Rectal smooth muscle tissue (tissue), 1 donor: ENCODE measurements around the gene XPR1.
"Not testable (repeated sequence)": the region's sequence is repeated elsewhere in the genome, so short reads cannot be mapped to it uniquely, and the experiment has no call there.

Experiments used
- H3K27ac ChIP-seq: one replicate; pipeline ENCODE4 v1.7.0; 2013; ENCODE audit warnings: low read depth, low read length, inconsistent platforms
- H3K27me3 ChIP-seq: one replicate; pipeline ENCODE4 v1.7.0; 2013; ENCODE audit warnings: low read length; ENCODE audit not compliant: control insufficient read depth, insufficient read depth
- H3K36me3 ChIP-seq: one replicate; pipeline ENCODE4 v1.7.0; 2013; ENCODE audit warnings: low read length; ENCODE audit not compliant: control insufficient read depth, insufficient read depth
- H3K4me1 ChIP-seq: one replicate; pipeline ENCODE4 v1.7.0; 2013; ENCODE audit warnings: low read length; ENCODE audit not compliant: control insufficient read depth, insufficient read depth
- H3K4me3 ChIP-seq: one replicate; pipeline ENCODE4 v1.7.0; 2013; ENCODE audit warnings: low read length
- H3K9ac ChIP-seq: one replicate; pipeline ENCODE4 v1.7.0; 2013; ENCODE audit warnings: low read length

XPR1 gene

DNA sequence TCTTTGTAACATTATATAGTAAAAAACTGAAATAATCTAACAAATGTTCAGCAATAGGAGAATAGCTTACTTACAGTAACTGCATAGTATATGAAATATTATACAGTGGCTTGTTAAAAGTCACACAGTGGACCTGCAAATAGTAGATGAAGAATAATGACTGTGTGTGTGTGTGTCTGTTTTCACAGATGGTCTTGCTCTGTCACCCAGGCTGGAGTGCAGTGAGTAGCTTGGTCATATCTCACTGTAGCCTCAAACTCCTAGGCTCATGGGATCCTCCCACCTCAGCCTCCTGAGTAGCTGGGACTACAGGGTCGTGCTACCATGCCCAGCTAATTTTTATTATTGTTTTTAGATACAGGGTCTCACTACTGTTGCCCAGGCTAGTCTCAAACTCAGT, 213.5 kb downstream of the XPR1 start:
- H3K4me3 ChIP-seq: no peak overlapping the region
- no peaks in the 10 kb centered on the region for H3K36me3 ChIP-seq
- H3K9ac ChIP-seq: no peak overlapping the region
- H3K4me1 ChIP-seq: no peaks in the 10 kb centered on the region
- H3K27ac ChIP-seq: no peak overlapping the region
- no peaks in the 10 kb centered on the region for H3K27me3 ChIP-seq

DNA sequence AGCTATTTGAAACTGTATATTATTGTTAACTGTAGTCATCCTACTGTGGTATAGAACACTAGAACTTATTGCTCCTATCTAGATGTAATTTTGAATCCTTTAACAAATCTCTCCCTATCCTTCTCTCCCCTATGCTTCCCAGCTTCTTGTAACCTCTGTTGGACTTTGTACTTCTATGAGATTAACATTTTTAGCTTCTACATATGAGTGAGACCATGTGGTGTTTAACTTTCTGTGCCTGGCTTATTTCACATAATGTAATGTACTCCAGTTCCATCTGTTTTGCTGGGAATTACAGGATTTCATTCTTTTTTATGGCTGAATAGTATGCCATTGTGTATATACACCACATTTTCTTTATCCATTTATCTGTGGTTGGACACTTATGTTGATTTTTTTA, 216.4 kb downstream of the XPR1 start:
- Histone ChIP-seq H3K9ac (no peak overlapping the region), H3K27ac (no peak overlapping the region)

DNA sequence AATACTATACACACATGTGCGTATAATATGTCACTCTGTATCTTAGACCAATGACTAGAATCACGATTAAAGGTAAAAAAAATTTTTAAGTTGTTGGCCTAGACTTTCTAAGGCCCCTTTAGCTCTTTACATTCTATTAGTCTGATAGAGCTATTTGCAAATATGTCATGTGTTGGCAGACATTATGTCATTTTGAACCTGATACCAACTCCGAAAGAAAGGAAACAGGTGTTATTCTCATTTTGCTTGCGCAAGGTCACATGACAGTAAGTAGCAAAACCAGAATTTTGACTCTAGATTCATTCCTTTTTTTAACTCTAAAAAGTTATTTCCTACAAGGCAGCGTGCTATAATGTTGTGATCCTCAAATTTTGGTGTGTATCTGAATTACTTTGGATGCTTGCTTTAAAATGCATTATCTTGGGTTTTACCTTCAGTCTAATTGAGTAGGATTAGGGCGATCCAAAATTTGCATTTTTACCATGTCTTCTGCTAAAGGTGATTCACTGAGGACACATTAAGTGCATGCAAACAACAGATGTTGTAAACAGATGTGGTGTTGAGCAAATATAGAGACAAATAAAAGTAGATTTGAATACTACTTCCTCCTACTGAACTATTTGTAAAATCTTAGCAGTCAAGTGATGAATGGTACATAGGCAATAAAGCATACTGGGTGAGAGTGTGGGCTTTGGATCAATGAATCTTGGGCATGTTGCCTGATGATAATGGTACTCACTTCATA, 217.4 kb downstream of the XPR1 start:
- no peak overlapping the region for H3K4me3 ChIP-seq
- H3K36me3 ChIP-seq: peaks cover 2% of the 10 kb centered on the region
- peaks cover 2% of the 10 kb centered on the region for H3K4me1 ChIP-seq
- no peak overlapping the region for H3K27ac ChIP-seq
- H3K27me3 ChIP-seq: no peaks in the 10 kb centered on the region
- no peak overlapping the region for H3K9ac ChIP-seq

More for the DNA sequence above, 216.4 kb downstream of the XPR1 start:
- Histone ChIP-seq H3K27me3 (no peaks in the 10 kb centered on the region), H3K36me3 (peaks cover 2% of the 10 kb centered on the region), H3K4me3 (no peak overlapping the region), H3K4me1 (no peaks in the 10 kb centered on the region)

DNA sequence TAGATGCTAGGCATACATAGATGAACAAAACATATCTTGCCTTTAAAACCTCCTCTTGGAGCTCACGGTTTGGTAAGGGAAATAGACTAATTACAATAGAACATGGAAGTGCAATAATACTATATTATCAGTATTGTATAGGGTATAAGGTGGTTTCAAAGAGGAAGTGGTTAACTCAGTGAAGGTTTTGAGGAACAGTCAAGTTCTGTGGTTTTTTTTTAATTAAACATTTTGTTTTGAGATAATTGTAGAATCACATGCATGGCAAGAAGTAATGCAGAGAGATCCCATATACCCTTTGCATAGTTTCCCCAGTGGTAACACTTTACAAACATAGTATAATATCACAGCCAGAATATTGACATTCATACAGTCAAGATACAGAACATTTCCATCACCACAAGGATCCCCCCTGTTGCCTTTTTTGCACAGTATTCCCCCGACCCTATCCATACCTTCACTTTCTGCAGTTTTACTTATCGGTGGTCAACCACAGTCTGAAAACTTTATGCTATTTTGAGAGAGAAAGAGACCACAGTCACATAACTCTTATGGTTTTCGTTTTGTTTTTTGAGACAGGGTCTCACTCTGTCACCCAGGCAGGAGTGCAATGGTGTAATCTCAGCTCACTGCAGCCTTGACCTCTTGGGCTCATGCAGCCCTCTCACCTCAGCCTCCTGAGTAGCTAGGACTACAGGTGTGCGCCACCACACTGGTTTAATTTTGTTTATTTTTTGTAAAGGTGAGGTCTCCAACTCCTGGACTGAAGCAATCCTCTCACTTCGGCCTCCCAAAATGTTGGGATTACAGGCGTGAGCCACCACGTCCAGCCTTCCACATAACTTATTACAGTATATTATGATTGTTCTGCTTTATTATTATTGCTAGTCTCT, 220.4 kb downstream of the XPR1 start:
- H3K9ac ChIP-seq: no peak overlapping the region
- peaks cover 2% of the 10 kb centered on the region for H3K36me3 ChIP-seq
- no peaks in the 10 kb centered on the region for H3K27me3 ChIP-seq
- no peak overlapping the region for H3K4me3 ChIP-seq
- peaks cover 6% of the 10 kb centered on the region for H3K4me1 ChIP-seq
- no peak overlapping the region for H3K27ac ChIP-seq

DNA sequence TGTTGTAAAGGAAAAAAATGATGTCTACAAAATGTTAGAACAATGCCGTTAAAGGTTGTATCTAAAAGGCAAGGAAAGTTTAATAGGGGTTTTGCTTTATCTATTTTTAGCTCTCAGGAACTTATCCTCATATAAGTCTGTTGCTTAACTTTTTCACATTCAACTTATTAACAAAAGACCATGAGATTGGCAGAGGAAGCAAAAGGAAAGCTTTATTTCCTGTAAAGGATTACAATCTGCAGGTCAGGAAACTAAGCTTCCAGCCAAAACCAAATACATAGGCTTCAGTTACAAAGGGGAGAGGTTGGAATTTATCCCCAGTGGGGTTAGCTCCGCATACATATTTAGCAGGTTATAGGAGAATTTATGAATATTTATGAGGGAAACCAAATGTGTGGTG, 222.2 kb downstream of the XPR1 start:
- no peaks in the 10 kb centered on the region for H3K27me3 ChIP-seq
- no peak overlapping the region for H3K27ac ChIP-seq
- no peak overlapping the region for H3K9ac ChIP-seq
- peaks cover 2% of the 10 kb centered on the region for H3K36me3 ChIP-seq
- no peak overlapping the region for H3K4me3 ChIP-seq
- H3K4me1 ChIP-seq: peaks cover 6% of the 10 kb centered on the region

DNA sequence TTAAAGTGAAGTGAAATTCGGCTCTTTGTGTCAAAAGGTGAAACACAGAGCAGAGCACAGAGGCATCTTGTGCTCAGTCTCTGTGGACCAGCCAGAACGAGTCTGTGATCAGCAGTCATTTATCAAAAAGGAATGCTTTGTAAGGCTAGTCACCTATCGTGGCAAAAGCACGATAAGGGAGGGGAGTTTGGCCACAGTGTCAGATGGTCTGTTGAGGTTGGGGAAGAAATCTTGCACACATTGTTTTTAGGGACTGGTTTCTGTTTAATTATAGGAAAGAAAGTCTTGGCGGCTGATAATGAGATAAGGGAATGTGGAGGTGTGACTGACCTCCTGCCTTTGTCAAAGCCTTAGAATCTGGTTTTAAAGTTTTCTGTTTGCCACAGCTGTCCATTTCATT, 222.6 kb downstream of the XPR1 start:
- H3K4me3 ChIP-seq: no peak overlapping the region
- H3K27me3 ChIP-seq: no peaks in the 10 kb centered on the region
- peaks cover 6% of the 10 kb centered on the region for H3K4me1 ChIP-seq
- peaks cover 2% of the 10 kb centered on the region for H3K36me3 ChIP-seq
- H3K27ac ChIP-seq: no peak overlapping the region
- no peak overlapping the region for H3K9ac ChIP-seq

DNA sequence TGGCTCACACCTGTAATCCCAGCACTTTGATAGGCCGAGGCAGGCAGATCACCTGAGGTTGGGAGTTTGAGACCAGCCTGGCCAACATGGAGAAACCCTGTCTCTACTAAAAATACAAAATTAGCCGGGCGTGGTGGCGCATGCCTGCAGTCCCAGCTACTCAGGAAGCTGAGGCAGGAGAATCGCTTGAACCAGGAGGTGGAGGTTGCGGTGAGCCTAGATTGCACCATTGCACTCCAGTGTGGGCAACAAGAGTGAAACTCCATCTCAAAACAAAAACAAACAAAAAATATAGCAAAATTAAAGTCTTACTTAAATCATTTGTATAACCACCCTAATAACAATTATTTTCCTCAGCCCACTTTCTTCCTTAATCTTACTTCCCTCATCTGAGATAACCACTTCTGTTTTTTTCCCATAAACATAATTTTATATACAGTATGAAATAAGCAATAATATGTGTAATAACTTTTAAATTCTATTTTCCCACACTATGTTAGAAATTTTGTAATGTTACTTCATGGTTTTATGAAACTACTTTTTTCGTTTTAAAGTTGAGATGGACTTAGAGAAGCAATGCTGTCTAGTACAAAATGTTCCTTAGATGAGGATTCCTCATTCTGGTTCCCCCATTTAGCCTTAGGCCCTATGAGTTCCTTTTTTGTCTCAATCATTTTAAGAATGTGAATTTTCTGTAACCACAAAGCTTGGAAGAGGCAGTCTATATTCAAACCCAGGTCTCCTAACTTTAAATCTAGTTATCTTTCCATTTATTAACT, 226.3 kb downstream of the XPR1 start:
- H3K27me3 ChIP-seq, H3K4me1 ChIP-seq, H3K36me3 ChIP-seq, H3K27ac ChIP-seq, H3K4me3 ChIP-seq, H3K9ac ChIP-seq: not testable (repeated sequence)

DNA sequence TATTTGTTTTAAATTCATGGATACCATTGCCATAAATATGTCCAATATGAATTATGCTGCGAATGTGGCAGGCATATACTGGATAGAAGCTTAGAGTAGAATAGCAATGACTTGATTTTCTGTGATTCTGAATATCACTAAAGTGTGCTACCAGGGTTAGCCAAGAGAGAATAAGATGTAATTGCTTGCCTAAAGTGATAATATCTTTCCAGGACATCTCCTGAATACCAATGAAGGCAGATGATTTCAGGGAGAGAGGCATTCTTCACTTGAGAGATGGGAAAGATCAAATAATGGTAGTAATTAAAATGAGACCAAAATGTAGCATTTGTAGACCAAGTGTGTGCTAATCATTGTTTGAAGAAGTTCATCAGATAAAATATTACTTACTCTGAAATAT, 227.5 kb downstream of the XPR1 start:
- Histone ChIP-seq H3K9ac (no peak overlapping the region), H3K36me3 (no peaks in the 10 kb centered on the region), H3K27me3 (no peaks in the 10 kb centered on the region), H3K4me3 (no peak overlapping the region), H3K27ac (no peak overlapping the region), H3K4me1 (peaks cover 6% of the 10 kb centered on the region)

DNA sequence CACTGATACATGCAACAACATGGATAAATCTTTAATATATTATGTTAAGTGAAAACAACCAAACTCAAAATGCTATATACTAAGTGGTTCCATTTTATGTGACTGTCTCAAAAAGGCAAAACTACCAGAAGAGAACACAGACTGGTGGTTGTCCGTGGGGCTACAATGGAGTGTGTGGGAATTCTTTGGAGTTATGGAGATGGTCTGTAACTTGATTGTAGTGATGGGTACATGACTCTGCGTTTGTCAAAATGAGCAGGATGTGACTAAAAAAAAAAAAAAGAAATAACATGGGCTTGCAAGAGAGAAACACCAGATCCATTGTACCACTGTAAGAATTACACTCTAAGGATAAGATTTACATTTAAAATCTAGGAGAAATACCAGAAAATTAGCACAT, 228.7 kb downstream of the XPR1 start:
- Histone ChIP-seq H3K27me3 (no peaks in the 10 kb centered on the region), H3K4me1 (peaks cover 3% of the 10 kb centered on the region), H3K9ac (no peak overlapping the region), H3K4me3 (no peak overlapping the region), H3K36me3 (no peaks in the 10 kb centered on the region), H3K27ac (no peak overlapping the region)

DNA sequence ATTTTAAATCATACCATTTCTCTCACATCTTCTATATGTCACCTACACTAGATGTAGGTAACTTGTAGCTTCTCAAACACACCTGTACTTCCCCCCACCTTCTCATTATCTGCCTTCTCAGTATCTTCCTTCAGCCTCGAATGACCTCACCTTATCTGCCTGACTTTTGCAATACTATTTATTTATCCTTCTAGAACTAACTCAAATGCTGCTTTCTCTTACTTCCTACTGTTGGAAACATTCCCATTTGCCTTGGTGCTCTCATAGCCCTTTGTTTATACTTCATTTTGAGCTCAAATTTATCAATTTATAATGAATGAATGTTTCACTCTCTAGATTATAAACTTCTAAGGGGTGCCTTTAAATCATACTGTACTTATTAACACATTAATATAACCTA, 230.5 kb downstream of the XPR1 start:
- Histone ChIP-seq H3K4me1 (peaks cover 3% of the 10 kb centered on the region), H3K27me3 (no peaks in the 10 kb centered on the region), H3K27ac (no peak overlapping the region), H3K36me3 (no peaks in the 10 kb centered on the region), H3K9ac (no peak overlapping the region), H3K4me3 (no peak overlapping the region)

DNA sequence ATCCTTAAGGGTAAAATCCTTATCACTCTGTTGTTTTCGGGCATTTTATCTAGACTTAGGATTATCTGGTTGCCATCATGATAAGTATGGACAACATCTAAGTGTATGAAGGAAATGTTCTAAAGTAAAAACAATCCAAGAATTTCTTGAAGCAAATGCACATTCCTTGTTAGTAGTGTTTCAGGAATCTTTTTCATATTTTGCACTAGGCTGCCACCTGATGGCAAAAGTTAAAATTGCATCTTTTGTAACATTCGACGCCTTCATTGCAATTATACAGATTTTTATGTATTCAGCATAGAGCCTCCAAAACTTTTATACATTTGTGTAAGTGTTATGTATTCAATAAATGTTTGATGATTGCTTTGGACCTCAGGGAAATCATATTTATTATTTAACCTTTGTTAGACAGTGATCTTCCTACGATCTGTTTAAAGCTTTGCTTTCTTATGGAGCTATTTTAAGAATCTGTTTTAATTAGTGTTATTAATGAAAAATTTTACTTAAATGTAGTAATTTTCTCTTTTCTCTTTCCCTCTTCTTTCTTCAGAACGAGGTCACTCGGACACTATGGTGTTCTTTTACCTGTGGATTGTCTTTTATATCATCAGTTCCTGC, 231.4 kb downstream of the XPR1 start:
- Histone ChIP-seq H3K27me3 (no peaks in the 10 kb centered on the region), H3K4me3 (no peak overlapping the region), H3K4me1 (peaks cover 3% of the 10 kb centered on the region), H3K27ac (no peak overlapping the region), H3K36me3 (no peaks in the 10 kb centered on the region), H3K9ac (no peak overlapping the region)
